Measurements from ENCODE around the gene RAB40C. TPM values are rescaled to one million over a fixed set of nuclear protein-coding genes. Genes with fewer than 3 reads are reported as not detected.

RAB40C gene
- total RNA-seq, 1 donor from 2014 or later = 24.2 TPM

DNA sequence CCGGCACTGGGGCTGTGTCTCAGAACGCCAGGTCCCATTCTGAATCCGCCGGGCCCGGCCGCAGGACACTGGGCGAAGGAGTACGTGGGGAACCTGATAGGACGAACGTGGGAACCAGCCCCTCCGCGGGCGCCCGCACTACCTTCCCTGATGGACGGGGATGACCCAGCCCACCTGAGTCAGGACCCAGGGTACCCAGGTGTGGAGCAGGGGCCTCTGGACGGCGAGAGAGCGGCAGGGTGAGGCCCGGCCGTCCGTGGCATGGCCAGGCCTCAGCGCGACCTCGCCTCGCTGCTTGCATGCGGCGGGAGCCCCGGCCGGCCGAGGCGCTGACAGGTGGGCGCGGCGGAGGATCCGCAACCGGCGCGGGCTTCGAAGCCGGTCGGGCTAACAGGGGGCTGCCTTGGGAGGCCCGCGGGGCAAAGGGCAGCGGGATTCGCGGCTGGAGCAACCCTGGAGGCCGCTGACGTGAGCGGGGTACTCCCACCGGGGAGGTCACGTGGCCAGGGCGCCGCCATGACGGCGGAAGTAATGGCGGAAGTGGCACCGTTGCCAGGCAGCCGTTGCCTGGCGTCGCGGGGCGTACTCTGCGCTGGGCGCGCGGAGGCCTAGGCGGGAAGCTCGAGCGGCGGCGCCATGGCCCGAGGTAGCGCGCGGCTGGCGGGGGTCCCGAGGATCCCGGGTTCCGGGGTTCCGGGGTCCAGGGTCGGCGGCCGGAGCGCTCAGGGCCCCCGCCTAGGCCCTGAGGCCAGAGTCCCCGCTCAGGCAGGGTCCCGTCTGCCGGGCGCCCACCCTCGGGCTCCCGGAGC lies 59.1 kb downstream of the RAB40C start, which contains the start of gene WDR90:
WDR90 (plus strand) TSS at position 585 of the 809 bp plus-strand sequence; CDS start at position 637, 52 bp downstream.
- peak; percentile 82 for DNase-seq

- no peak for DNase-seq
Observed at GRCh38 chr16:649631-650030, 59.8 kb downstream of the RAB40C start.

GRCh38 chr16:651844-652243 lies 62.0 kb downstream of the RAB40C start:
- no peak for DNase-seq

DNA sequence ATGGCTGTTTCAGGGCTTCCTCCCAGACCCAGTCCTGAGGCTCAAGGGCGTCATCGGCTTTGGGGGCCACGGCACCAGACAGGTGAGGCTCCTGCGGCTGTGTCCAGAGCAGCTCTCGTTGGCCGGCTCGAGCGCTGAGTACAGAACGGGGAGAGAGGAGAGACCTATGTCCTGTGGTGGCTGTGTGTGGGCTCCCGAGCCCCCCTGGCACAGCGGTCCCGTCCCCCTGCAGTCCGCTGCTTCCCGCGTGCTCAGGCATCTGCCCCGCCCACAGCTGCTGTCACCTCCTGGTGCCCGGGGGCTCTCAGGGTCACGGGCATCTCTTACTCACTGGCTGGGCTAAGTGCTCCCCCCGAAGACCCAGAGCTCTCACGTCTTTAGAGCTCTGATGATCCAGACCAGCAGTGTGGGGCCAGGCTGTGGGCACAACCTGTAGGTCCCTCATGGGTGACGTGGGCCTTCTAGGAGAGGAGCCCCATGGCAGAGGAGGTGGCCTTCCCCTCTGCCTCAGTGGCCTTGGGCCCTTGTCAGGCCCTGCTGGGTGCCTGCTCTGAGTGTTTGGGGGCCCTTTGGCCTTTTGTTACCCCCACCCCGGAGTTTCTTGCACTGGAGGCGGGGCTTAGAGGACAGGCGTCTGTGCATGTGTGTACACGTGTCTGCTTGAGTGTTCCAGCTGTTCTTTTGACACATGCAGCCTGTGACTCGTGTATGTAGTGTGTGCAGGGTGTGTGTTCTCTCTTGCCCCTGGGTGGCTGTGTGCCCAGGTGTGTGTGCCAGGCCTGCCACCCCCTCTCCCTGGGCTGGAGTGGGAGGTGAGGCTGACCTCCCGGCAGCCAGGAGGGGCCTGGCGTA lies 62.8 kb downstream of the RAB40C start:
- DNase-seq = no peak

GRCh38 chr16:654034-654433 lies 64.2 kb downstream of the RAB40C start:
- no peak for DNase-seq

GRCh38 chr16:657487-657886 lies 67.6 kb downstream of the RAB40C start:
- no peak for DNase-seq

DNA sequence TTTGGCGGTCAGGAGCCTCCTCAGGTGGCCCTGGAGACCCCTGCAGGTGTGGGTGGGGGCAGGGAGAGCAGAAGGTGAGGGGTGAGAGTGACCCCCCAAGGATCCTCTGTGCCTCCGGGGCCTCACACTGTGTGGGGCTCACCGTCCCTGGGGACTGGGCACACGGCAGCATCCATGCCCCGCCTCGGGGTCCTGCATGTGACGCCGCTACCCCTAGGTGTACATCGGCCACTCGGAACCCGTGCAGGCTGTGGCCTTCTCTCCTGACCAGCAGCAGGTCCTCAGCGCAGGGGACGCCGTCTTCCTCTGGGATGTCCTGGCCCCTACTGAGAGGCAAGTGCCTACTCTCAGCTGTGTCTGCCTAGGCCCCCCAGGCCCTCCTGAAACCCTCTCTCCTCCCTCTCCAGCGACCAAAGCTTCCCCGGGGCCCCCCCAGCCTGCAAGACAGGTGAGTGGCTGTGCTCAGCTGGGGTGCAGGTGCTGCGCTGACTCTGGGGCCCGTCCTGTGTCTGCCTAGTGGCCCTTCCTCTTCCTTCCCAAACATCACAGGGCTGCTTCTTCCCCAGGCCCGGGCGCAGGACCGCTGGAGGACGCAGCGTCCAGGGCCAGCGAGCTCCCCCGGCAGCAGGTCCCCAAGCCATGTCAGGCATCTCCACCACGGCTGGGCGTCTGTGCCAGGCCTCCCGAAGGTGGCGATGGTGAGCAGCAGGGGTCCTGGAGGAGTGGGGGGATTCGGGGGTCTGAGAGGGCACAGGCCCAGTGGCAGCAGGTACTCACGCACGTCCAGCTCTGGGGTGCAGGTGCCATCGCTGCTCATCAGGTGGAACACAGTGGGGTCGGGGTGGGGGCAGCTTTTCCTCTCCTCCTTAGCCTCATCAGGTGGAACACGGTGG lies 69.1 kb downstream of the RAB40C start:
- no peak for DNase-seq

GRCh38 chr16:659618-660017 lies 69.8 kb downstream of the RAB40C start:
- DNase-seq = no peak

DNA sequence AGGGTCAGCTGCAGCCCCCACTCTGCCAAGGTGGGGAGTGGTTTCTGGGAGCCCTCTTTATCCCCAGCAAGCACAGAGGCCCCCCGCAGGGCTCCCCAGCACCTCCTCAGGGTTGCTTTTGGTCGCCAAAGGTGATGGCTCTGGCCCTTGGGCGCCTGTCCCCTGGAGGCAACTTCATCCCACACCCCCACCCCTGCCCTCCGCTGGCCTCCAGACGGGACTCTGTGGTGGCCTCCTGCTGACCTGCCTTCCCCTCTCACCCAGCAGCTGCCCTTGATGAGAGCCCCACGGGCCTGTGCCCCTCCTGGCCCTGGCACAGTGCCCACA lies 70.2 kb downstream of the RAB40C start:
- DNase-seq = no peak

GRCh38 chr16:660459-661183 lies 70.8 kb downstream of the RAB40C start:
- DNase-seq = peak; percentile 75

DNA sequence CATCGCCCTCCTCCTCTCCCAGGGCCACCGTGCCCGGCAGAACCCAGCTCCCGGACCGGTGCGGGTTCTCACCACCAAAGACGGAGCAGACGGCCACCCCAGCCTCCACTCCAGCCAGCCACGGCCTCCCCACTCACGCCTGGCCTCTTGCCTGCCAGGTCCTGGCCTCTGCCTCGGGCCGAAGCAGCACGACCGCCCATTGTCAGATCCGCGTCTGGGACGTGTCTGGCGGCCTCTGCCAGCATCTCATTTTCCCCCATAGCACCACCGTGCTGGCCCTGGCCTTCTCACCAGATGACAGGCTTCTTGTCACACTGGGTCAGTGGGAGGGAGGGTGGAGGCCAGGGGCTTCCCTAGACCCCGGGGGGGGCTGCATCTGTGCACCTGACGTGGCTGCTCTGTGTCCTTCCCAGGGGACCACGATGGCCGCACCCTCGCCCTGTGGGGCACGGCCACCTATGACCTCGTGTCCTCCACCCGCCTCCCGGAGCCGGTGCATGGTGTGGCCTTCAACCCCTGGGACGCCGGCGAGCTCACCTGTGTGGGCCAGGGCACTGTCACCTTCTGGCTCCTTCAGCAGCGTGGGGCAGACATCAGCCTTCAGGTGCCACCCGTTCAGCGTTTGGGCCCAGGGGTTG lies 71.4 kb downstream of the RAB40C start:
- no peak for DNase-seq

DNA sequence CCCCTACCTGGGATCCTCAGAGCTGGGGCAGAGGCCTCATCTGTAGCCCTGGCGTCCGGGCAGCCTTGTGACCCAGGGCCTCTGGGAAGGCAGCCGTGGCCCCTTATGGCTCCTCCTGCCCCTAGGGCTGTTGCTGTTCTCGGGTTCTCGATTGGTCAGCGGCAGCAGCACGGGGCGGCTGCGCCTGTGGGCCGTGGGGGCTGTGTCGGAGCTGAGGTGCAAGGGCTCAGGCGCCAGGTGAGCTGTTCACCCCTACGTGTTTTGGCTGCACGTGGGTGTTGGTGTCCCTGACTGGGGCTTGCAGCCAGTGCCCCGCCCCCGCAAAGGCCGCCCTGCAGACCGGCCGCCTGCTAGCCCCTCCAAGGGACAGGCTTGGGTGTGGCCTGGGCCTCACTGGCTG lies 72.2 kb downstream of the RAB40C start:
- DNase-seq = no peak

- no peak for DNase-seq
Observed at GRCh38 chr16:662597-662996, 72.7 kb downstream of the RAB40C start.

GRCh38 chr16:666572-666971 lies 76.7 kb downstream of the RAB40C start:
- DNase-seq = no peak

GRCh38 chr16:667113-667779 lies 77.4 kb downstream of the RAB40C start:
- no peak for DNase-seq

- DNase-seq = peak; percentile 82
Observed at GRCh38 chr16:667780-668518, 78.1 kb downstream of the RAB40C start, which contains the start of gene RHOT2. Gene RHOT2, plus strand, starts transcription at chr16:668132. Its CDS starts 68 bp downstream, at chr16:668200.

DNA sequence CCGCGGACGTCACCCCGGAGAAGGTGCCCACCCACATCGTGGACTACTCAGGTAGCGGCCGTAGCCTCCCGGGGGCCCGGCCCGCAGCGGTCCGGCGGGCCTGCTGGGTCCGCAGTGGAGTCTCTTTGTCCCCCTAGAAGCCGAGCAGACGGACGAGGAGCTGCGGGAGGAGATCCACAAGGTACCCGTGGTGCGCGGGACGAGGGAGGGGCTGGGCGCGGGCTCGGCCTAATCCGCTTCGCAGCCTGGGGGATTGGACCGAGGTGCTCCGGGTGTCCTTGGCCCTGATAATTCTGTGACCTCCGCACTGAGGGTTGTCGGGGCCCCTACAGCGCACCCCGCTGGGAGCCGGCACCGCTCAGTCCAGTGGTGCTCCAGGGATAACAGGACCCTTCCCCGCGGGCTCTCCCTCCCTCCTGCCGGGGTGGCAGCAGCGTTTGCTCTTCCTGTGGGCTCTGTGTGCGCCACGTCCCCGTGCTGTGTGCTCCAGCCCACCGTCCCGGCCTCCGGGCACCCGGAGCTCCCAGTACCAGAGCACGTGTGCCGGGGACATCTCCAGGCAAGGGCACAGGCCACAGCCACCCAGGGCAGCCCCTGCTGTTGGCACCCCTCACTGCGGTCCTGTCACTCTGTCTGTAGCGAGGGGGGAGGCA lies 78.8 kb downstream of the RAB40C start:
- no peak for DNase-seq

GRCh38 chr16:669666-670065 lies 79.8 kb downstream of the RAB40C start:
- DNase-seq = no peak

Data from occipital lobe (tissue), 2 donors.